Measurements from ENCODE around the gene CRYL1.

DNA sequence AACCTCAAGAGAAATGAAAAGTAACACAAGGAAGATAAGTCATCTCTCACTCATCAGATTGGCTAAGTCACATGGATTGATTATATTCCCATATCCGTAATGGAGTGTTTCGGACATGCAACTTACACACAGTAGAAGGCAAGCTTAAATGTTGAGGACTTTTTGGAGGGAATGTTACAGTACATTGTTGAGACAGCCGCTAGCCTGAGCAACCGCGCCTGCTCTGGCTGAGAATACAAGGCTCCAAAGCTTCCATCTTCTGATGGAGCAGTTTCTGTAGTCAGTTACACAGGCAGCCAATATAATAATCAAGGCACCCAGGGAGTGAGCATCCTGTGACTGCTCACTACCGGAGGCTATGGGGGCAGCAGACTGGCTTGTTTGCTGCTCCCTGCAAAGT is 1.0 kb upstream of the CRYL1 start:
- TF ChIP-seq, protein P1, sequence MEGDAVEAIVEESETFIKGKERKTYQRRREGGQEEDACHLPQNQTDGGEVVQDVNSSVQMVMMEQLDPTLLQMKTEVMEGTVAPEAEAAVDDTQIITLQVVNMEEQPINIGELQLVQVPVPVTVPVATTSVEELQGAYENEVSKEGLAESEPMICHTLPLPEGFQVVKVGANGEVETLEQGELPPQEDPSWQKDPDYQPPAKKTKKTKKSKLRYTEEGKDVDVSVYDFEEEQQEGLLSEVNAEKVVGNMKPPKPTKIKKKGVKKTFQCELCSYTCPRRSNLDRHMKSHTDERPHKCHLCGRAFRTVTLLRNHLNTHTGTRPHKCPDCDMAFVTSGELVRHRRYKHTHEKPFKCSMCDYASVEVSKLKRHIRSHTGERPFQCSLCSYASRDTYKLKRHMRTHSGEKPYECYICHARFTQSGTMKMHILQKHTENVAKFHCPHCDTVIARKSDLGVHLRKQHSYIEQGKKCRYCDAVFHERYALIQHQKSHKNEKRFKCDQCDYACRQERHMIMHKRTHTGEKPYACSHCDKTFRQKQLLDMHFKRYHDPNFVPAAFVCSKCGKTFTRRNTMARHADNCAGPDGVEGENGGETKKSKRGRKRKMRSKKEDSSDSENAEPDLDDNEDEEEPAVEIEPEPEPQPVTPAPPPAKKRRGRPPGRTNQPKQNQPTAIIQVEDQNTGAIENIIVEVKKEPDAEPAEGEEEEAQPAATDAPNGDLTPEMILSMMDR (IDR thresholded peaks at IDR 0.05) = no peak
- no peak for TF ChIP-seq TCF12 (IDR thresholded peaks at IDR 0.05)
- TF ChIP-seq, protein P2, sequence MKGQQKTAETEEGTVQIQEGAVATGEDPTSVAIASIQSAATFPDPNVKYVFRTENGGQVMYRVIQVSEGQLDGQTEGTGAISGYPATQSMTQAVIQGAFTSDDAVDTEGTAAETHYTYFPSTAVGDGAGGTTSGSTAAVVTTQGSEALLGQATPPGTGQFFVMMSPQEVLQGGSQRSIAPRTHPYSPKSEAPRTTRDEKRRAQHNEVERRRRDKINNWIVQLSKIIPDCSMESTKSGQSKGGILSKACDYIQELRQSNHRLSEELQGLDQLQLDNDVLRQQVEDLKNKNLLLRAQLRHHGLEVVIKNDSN (IDR thresholded peaks at IDR 0.05; ENCODE audit: borderline replicate concordance, low read depth) = no peak
- TF ChIP-seq, protein P3, sequence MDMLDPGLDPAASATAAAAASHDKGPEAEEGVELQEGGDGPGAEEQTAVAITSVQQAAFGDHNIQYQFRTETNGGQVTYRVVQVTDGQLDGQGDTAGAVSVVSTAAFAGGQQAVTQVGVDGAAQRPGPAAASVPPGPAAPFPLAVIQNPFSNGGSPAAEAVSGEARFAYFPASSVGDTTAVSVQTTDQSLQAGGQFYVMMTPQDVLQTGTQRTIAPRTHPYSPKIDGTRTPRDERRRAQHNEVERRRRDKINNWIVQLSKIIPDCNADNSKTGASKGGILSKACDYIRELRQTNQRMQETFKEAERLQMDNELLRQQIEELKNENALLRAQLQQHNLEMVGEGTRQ (IDR thresholded peaks at IDR 0.05; ENCODE audit: borderline replicate concordance, low read depth, low read length) = no peak
- no peak for TF ChIP-seq REST (IDR thresholded peaks at IDR 0.05; ENCODE audit: low read depth, low read length)

Data from SK-N-SH (cell line).